Ishikawa (cell line): ENCODE measurements around the gene OR10V1.

Experiments
- CEBPB ChIP-seq: IDR thresholded peaks from 2 replicates; pipeline ENCODE4 v1.6.1; 2012
- CREB1 ChIP-seq: IDR thresholded peaks from 2 replicates; pipeline ENCODE4 v1.6.1; 2012; ENCODE audit warnings: low read depth
- EGR1 ChIP-seq: IDR thresholded peaks from 2 replicates; pipeline ENCODE4 v1.6.1; 2012
- EP300 ChIP-seq: IDR thresholded peaks from 2 replicates; pipeline ENCODE4 v1.6.1; 2012; ENCODE audit warnings: borderline replicate concordance
- FOXM1 ChIP-seq: IDR thresholded peaks from 2 replicates; pipeline ENCODE4 v1.6.1; 2012; ENCODE audit warnings: low read depth, borderline replicate concordance
- NFIC ChIP-seq: IDR thresholded peaks from 2 replicates; pipeline ENCODE4 v1.6.1; 2012
- RAD21 ChIP-seq: IDR thresholded peaks from 2 replicates; pipeline ENCODE4 v1.6.1; 2012; ENCODE audit warnings: low read depth
- REST ChIP-seq: IDR thresholded peaks from 2 replicates; pipeline ENCODE4 v1.6.1; 2012; ENCODE audit warnings: low read depth, mild to moderate bottlenecking
- TAF1 ChIP-seq: IDR thresholded peaks from 2 replicates; pipeline ENCODE4 v1.6.1; 2012; ENCODE audit warnings: low read depth, mild to moderate bottlenecking
- TCF12 ChIP-seq: IDR thresholded peaks from 2 replicates; pipeline ENCODE4 v1.6.1; 2012; ENCODE audit warnings: low read depth
- TEAD4 ChIP-seq: IDR thresholded peaks from 2 replicates; pipeline ENCODE4 v1.6.1; 2012
- USF1 ChIP-seq: IDR thresholded peaks from 2 replicates; pipeline ENCODE4 v1.6.1; 2012
- YY1 ChIP-seq: IDR thresholded peaks from 2 replicates; pipeline ENCODE4 v1.6.1; 2012; ENCODE audit warnings: low read depth
- ZBTB7A ChIP-seq: IDR thresholded peaks from 2 replicates; pipeline ENCODE4 v1.6.1; 2012; ENCODE audit warnings: low read depth
- TF ChIP-seq, protein P1 (sequence below): IDR thresholded peaks from 2 replicates; pipeline ENCODE4 v1.6.1; 2012

Gene OR10V1

DNA sequence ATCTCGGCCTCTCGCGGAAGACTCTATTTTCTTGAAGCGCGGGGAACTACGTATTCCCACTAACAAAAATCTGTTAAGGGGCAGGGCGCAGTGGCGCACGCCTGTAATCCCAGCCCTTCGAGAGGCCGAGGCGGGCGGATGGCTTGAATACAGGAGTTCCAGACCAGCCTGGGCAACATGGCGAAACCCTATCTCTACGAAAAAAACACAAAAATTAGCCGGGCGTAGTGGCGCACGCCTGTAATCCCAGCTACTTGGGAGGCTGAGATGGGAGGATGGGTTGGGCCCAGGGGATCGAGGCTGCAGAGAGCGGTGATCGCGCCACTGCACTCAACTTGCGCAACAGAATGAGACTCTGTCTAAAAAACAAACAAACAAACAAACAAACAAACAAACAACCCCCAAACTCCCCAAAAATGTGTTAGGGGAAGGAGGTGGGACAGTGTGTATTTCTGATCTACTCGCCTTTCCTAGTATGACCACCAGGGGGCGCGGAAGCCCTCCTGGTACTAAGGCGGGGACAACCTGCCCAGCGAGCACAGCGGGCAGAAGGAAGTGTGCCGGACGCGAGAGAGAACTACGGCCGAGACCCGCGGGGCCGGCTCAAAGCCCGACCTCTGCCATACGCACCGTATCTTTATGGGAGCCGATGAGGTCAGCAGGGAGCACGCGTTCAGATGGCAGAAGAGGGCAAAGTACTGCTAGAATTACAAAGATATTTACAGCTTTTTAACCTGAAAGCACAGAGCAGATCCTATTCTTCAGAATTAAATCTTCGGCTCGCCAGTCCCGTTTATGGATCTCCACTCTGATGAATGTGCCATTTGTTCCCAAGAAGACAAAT is 40.2 kb upstream of the OR10V1 start:
- TF ChIP-seq YY1 (no peak), REST (no peak), TAF1 (no peak), TEAD4 (no peak), NFIC (0 out of 2 replicates have a peak, but pooled peaks have one; percentile 21), TCF12 (0 out of 2 replicates have a peak, but pooled peaks have one; percentile 28), CREB1 (0 out of 2 replicates have a peak, but pooled peaks have one; percentile 13), ZBTB7A (0 out of 2 replicates have a peak, but pooled peaks have one; percentile 39), EGR1 (no peak), RAD21 (peak; percentile 85), USF1 (no peak)
- TF ChIP-seq, protein P1, sequence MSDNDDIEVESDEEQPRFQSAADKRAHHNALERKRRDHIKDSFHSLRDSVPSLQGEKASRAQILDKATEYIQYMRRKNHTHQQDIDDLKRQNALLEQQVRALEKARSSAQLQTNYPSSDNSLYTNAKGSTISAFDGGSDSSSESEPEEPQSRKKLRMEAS = peak; percentile 79

- TF ChIP-seq ZBTB7A = no peak
Measured at GRCh38 chr11:59746111-59746510, 32.5 kb upstream of the OR10V1 start.

GRCh38 chr11:59730896-59731565 is 17.4 kb upstream of the OR10V1 start:
- no peak for TF ChIP-seq TAF1
- TF ChIP-seq TCF12 = no peak
- TF ChIP-seq, protein P1 = no peak
- no peak for TF ChIP-seq CREB1
- no peak for TF ChIP-seq REST
- TF ChIP-seq FOXM1 = no peak
- no peak for TF ChIP-seq YY1
- no peak for TF ChIP-seq EP300
- no peak for TF ChIP-seq CEBPB
- no peak for TF ChIP-seq EGR1
- TF ChIP-seq TEAD4 = no peak
- TF ChIP-seq USF1 = no peak
- no peak for TF ChIP-seq ZBTB7A
- TF ChIP-seq RAD21 = no peak
- no peak for TF ChIP-seq NFIC

GRCh38 chr11:59729834-59730233 is 16.2 kb upstream of the OR10V1 start:
- TF ChIP-seq TCF12 (no peak), USF1 (no peak), NFIC (no peak), YY1 (no peak), FOXM1 (no peak), EP300 (no peak), EGR1 (no peak), RAD21 (no peak), CREB1 (no peak), TEAD4 (no peak), ZBTB7A (no peak), REST (no peak)
- TF ChIP-seq, protein P1 = no peak
